Dermis blood vessel endothelial cell (primary cell): ENCODE results near the gene NECAB3. TPM values are rescaled to one million over a fixed set of nuclear protein-coding genes. Genes with fewer than 3 reads are reported as not detected.
A peak's percentile ranks its signal among the peaks of the same experiment; 100 is the strongest.

Experiments
- DNase-seq: peaks from one replicate; pipeline ENCODE4 v3.0.0; 2010
- total RNA-seq: library from RNA; depleted of rRNA; stranded (reverse); fragments of >200 nt; gene quantifications from 2 replicates; pipeline ENCODE4 v1.2.3, GENCODE V29; 2014

NECAB3 gene
- total RNA-seq, 1 donor from 2014 or later: 10.2 TPM

DNA sequence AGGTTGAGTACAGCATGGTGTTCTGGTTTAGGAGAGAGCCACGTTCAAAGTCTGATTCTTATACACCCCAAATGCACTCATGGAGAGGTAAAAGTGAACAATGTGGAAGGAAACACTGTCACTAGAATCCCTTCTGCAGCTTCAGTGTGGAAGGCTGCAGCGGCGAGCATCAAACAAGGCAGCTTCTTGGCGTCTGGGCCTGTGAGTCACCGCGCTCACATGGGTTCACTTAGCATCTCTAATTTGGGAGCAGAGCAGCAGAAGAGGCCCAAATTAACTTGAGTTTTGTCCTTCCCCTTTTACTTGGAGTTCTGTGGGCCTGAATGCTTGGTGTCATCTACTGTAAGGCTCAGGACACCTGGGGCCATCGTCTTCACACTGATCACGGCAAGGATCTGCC is 22.9 kb upstream of the NECAB3 start:
- DNase-seq: no peak

DNA sequence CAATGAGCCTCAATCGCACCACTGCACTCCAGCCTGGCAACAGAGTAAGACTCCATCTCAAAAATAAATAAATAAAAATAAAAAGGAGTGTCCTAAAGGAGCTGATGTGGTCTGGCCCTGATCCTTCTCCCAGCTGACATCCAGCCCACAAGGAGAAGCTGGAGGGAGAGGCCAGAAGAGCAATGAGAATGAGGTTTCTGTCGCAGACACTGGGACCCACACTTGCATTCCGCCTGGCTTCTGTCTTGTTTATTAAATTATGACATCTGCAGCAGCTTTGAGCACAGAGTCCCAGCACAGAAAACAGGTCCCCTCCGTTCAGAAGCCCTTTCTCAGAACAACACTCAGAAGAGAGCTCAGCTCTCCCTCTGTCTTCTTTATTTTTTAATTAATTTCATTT is 22.2 kb upstream of the NECAB3 start:
- no peak for DNase-seq

DNA sequence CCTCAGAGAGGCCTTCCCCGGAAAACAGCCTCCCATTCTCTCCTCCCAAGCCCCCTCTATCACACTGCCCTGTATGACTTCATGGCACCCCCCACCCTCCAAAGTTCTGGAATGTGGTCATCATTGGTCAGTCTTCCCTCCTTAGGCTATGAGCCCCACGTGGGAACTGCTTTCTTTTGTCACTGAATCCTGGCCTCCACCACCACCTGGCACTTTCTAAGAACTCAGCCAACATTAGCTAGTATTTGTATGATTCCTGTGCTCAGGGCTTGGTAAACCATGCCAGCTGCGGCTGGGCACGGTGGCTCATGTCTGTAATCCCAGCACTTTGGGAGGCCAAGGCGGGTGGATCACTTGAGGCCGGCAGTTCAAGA is 20.4 kb upstream of the NECAB3 start:
- DNase-seq: no peak

DNA sequence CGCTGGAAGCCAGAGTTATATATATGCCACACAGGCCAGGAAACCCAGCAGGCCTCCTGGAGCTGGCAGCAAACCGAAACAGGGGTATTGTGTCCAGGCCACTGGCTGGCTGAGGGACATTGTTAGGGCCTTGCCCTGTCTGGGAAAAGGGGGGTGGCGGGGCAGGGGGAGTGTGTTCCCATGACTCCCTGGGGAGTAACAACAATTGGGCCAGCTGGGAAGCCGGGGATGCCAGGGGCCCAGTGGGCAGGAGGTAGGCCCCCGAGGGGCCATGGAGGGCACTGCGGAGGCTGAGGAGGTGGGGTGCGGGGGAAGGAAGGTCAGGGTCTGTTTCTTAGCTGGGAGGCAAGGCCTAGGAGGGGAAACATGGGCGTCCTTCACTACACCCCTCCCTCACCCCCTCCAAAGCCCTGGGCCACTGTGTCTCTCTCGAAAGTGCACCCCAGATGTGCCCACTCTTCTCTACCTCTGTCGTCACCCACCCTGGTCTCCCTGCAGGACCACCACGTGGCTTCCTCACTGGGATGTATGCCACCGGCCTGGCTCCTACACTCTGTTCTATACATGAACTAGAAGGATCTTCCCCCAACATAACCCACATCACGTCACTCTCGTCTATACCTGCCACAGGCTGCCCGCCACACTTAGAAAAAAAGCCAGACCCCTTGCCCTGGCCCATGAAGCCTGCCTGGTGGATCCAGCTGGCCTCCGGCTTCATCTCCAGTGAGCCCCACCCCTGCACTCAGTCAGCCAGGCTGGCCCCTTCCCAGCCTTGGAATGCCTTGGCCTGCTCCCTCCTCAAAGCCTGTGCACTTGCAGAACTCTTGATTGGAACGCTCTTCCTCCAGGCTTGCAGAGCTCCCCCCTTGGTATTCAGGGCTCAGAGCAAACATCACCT is 19.8 kb upstream of the NECAB3 start:
- no peak for DNase-seq

DNA sequence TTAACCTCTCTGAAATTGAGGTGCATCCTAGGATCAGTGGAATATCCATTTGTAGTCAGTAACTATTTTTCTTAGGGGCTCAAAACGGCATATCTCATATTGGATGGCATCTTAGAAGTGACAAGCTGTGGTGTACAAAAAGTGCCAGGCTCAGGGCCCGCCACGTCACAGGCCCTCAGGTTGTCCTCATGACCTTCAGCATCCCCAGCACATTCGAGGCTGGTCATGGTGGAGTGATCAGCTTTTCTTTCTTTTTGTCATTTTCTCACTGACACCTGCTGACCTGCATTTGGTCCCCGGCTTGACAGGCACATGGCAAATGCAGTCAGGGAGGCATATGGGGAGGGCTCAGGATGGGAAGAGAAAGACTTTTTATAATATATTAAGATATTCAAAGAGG is 19.1 kb upstream of the NECAB3 start:
- DNase-seq: no peak

DNA sequence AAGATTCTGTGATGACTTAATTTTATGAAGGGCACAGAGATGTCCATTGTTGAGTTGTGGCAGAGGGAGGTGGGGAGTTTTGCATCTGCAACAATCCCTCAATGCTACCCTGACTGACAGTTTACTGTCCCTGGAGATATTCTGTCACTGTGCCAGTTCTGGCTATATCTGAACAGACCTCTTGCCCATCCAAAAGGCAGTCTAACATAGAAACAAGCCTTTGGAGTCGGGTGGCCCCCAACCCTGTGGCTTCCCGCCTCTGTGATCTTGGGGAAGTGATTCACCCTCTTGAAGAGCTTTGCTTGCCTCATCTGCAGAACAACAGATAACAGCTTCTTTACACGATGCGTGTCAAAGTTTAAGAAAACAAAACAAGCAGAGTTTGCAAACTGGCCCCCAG is 15.7 kb upstream of the NECAB3 start:
- peak; percentile 69 for DNase-seq

DNA sequence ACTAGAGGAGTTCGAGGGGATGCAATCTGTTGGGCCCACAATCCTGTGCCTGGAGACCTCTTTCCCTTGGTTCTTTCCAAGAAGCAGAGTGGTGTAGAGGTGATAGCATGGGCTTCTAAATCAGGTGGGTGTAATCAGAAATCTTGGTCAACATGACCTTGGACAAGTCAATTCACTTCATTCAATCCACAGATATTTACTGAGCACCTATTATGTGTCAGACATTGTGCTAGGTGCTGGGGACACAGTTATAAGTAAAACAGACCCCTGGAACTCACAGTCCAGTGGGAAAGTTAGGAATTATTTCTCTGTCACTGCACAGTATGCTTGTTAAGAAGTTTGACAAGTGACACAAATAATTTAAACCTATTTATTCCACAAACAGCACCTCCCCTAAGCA is 15.3 kb upstream of the NECAB3 start:
- no peak for DNase-seq

DNA sequence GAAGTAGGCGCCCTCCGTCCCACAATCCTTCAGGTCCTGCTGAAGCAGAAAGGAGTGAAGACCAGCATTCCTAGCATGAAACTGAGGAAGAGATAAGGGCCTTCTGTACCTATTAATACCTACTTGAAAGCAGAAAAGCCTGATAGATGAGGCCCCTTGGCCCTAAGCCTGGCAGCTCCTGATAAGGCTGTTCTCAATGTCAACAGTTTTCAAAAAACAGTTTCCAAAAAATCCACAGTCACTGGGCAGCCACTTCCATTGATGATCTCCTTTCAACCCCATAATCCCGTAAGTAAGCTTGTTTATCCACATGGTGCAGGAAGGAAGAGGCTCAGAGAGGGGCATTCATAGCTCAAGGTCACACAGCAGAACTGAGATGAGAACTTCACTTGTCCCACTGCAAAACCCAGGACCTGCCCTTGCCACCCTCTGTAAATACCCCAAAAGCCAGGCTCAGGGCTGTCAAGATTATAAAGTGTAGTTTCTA is 14.8 kb upstream of the NECAB3 start:
- no peak for DNase-seq

DNA sequence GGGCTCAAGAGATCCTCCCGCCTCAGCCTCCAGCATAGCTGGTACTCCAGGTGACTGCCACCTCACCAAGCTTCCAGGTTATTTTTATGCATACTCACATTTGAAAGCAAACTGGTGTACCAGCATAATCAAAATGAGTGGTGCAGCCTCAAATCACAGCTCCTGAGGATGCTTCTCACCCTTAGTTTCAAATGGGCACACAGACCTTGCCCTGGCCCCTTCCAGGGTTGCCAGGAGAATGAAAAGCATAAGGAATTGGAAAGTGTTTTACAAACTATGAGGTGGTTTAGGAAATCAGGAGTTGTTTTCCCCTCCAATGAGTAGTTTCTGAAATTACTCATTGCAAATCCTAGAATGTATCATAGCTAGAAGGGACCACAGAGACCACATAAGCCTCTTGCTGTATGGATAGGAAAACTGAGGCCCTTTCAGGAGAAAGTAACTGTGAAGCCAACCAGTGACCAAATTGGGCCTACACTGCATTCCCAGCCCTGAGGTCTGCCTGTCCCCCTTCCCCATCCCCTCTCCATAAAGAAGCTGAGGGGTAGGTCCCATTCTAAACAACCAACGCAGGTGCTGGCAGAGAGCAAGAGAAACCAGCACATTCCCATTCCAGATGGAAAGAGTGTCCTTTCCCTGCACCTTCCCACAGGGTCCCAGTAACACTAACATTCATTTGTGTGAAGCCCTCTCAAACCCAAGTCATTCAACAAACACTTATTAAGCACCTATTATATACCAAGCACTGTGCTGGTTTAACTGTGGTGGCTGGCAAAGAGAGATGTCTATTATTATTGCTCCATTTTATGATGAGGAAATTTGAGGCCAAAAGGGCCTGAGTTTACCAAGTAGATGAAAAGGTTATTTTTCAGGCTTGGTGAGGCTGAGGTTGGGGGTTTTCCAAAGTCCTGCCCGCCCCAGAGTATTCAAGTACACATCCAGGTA is 14.0 kb upstream of the NECAB3 start:
- DNase-seq: no peak

DNA sequence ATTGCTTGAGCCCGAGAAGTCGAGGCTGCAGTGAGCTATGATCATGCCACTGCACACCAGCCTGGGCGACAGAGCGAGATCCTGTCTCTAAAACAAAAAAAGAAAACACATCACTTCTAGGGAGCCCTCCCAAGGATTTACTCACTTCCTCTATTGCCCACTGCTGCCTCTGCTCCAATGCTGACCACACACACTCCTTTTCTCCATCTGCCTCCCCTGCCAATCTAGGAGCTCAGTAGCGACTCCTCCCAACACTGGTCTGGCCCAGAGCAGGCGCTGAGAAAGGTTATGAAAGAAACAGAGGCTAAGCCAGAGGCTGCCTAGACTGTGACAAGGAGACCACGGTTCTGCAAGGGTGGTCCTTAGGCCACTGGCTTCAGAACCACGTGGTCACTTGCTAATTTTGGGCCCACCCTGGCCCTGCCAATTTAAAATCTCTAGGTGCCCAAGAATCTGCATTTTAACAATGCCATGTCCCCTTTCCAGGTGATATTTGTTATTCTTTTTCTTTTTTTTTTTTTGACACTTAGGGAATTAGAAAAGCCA is 13.2 kb upstream of the NECAB3 start:
- DNase-seq: no peak

DNA sequence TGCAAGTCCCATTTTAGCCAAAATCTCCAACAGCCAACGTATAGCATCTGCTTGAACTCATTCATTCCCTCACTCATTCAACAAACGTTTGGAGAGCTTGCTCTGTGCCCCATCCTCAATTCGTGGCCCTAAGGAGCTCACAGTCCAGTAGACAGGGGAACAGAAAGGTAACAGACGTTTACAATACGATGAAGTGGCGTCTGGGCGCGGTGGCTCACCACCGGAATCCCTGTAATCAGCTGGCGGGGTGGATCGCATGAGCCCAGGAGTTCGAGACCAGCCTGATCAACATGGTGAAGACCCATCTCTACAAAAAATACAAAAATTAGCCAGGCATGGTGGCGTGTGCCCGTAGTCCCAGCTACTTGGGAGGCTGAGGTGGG is 12.7 kb upstream of the NECAB3 start:
- DNase-seq: no peak

DNA sequence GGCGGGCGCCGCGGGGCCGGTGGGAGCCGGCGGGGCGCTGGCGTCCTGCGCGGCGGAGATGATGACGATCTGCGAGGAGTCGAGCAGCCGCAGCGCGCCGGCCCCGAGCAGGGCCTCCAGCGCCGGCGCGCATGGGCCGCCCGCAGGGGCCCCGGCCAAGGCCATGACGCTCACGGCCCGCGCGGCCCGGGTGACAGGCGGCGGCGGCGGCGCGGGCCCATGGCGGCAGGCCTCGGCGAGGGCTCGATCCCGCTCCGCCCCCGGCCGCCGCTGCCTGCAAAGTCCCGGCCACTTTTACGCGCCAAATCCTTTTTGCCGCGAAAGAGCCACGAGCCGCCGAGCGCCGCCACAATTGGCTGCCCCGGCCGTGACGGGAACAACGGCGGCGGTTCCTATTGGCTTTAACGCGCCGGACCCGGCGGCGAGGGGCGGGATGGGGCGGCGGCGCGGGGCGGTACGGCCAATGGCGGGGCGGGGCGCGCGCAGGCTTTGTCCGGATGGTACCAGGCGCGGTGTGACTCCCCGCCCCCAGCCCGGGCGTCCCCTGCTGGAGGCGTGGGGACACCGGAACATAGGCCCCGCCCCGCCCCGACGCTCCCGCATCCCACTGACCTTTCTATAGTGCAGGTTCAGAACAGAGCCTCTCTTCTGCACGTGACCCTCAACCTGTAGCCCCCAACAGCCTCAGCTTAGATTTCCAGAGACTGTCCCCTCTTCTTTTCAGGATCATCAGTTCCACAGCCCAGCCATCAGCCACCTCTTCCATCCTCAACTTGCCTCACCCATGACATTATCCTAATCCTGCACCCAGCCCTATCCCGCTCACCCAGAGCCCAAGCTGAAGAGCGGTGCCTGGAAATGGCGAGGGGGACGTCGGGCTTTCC is 12.1 kb upstream of the NECAB3 start, which contains the start of gene E2F1:
Gene E2F1, minus strand, starts transcription at position 286 of the 884 bp plus-strand sequence. Its CDS starts 121 bp downstream, at position 165.
- DNase-seq: peak; percentile 94

DNA sequence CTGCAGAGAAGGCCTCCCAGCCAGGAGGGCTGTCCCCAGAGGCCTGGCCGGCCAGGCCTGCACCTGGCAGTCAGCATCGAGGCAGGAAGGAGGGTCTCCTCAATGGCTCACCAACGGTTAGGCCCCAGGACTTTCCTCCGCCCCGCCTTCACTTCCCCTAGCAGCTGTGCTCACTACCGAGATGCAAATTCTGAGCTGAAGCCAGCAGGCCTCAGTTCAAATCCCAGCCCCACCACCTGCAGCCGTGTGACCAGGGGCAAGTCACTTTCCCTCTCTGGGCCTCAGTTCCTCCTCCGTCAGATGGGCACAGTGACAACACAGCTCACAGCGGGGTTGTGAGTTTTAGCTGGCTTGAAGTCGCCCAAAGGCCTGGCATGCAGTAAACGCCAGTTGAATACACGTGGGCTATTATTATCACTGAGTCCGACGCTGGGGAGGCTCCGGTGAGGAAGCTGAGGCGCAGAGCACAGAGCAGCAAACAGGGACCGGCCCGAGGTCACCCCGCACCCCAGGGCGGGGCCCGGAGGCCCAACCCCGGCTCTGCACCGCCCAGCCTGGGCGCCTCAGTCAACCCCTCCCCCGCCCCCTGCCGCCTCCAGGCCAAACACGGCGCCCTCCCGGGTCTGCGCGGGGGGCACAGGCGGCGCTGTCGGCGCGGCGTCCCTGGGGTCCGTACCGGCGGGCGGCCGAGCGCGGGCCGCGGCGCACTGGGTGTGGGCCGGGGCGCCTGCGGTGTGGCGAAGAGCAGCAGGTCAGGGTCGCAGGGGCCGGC is 11.3 kb upstream of the NECAB3 start:
- peak; percentile 45 for DNase-seq

DNA sequence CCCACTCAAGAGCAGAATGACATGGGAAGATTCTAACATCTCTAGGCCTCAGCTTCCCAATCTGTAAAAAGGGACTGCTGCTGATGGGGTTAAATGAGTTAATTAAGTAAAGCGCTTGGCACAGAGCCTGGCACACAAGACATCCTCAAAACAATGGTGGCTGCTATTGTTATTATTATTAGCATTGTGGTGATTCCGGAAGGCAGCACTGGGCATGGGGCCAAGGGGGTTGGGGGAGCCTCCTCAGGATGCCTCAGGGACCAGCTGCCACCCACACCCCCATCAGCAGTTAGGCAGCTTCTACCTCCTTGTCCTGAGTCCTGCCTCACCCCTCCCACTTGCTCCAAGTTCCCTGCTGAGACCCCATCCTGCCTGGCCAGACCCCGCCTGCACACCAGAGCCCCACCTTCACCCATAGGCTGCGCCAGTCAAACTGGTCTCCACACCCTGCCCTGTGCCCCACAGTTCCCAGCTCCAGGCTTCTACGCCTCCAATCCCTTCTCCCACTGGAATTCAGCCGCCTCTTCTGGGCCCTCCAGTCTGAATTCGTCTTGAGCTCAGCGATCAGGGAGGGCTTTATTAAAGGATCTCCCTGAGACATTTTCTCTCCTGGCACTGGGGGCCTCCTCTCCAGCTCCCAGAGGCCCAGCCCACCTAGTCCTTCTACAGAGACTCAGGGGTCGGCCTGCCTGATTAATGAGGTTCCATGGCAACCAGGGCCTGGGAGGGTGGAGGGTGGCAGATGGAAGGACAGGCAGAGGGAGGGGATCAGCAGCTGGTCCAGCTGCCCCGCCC is 10.5 kb upstream of the NECAB3 start:
- peak; percentile 76 for DNase-seq

DNA sequence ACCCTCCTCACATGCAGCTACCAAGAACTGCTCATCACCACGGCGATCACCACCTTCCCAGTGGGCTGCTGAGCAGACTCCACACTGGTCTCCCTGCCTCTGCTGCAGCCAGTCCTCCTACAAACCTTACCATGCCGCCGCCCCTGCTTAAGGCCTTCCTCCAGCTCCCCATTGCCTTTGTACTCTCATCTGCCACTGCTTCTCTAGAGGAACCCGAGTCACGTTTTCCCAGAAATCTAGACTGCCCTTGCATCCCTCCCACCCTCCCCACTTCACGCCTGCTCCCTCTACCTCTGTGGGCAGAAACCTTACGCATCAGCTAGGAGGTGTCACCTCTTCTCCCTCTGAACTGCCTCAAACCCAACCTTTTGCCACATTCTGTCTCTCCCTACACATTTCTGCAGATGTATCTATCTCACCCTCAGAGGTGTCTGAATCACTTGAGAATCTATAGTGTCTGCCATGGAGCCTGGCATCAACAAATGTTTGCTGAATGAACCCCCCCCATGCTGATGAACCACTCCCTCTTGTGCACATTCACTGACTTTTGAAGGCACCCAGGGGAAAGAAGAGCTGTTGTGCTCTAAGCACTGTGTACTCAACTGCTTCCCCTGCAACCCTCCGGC is 7.6 kb upstream of the NECAB3 start:
- DNase-seq: no peak

DNA sequence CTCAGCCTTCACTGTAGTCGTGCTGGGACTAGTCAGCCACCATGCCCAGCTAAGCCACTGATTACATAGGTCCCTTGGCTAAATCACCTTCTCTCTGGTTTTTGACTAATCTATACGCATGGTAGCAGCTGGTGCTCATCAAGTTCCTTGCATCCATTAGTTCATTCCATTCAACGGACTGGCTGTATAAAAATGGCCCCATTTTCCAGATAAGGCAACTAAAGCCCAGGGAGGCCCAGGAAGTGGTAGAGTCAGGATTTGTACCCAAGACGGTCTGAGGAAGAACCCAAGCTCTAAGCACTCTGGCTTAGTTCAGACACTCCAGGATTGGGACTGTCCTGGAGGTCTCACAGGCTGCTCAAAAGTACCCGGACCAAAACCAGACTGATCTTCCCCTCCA is 7.1 kb upstream of the NECAB3 start:
- DNase-seq: no peak

DNA sequence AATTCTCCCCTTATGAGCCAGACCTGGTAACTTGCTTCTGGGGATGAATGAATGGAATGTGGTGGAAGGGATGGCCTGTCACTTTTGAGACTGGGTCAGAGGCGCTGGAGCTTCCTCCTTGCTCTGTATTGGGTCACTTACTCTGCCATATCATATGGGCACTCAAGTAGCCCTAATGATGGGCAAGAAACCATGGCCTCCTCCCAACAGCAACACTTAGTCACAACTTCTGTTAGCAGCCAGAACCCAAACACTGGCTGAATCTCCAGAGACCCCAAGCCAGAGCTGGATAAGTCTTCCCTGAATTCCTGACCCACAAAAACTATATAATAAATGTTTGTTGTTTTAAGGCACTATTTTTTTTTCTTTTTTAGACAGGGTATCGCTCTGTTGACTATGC is 6.5 kb upstream of the NECAB3 start:
- DNase-seq: no peak

DNA sequence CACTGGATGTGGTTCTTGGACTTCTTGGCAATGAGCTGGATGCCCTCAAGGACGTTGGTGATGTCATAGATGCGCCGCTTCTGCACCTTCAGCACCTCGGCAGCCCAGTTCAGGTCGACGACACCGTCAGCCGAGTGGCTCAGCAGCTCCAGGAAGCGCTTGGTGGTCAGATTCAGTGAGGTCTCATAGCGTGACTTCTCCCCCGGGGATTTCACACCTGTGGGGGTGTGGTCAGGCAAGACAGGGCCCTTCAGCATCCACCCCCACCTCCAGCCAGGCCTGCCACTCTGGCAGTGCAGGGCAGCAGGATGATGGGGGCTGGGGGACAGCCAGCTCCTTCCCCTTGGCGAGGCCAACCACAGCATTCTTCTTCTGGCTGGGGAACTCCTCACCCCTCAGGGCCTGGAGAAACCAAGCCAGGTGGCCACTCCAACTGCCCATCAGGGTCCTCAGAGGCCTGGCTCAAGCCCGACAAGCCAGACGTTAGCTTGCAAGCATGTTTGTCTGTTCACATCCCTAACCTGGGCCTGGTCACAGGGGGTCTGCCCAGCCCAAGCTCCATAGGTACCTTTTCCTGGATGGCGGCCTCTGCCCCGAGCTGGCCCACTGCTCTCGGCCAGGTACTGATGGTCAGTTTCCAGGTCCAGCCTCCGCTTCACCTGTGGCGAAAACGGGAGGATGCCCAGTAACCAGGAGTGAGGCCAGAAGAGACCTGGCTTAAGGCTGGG is 5.7 kb upstream of the NECAB3 start:
- DNase-seq: no peak
